ENCODE results near the gene PGBD5.

The PGBD5 gene

GRCh38 chr1:230359992-230360668 lies 66.0 kb downstream of the PGBD5 start:
- Histone ChIP-seq H3K4me3 (ENCODE audit: control insufficient read depth in 1 of 7, extremely low read depth in 1 of 7, insufficient read depth in 4 of 7, low read depth in 2 of 7, low read length in 6 of 7) (no peak overlapping the region), H3K36me3 (ENCODE audit: control insufficient read depth in 4 of 4, insufficient read depth in 4 of 4, low read length in 3 of 4) (no peaks in the 10 kb centered on the region), H3K27me3 (replicated peaks in 2 of 5; ENCODE audit: control insufficient read depth in 4 of 5, insufficient read depth in 5 of 5, low read length in 4 of 5) (peaks cover 0 to 6% (median 0%) of the 10 kb centered on the region in 5 experiments), H3K4me1 (ENCODE audit: control extremely low read depth in 1 of 4, control insufficient read depth in 4 of 4, insufficient read depth in 4 of 4, low read length in 3 of 4) (no peaks in the 10 kb centered on the region), H3K27ac (ENCODE audit: insufficient read depth in 1 of 2, low read depth in 1 of 2, low read length in 2 of 2, poor library complexity in 1 of 2, severe bottlenecking in 2 of 2) (no peak overlapping the region), H3K9me3 (ENCODE audit: control extremely low read depth in 1 of 5, control insufficient read depth in 4 of 5, insufficient read depth in 2 of 5, low read depth in 1 of 5, low read length in 4 of 5) (no peaks in the 10 kb centered on the region)
- POLR2A ChIA-PET = no interaction called here
- 74% methylated on average over 6 of the region's 7 CpGs for WGBS (ENCODE audit: insufficient coverage)
- CTCF ChIA-PET = no interaction called here
- no peak for DNase-seq

GRCh38 chr1:230356869-230357794 lies 69.0 kb downstream of the PGBD5 start:
- no peaks in the 10 kb centered on the region for H3K4me1 ChIP-seq (ENCODE audit: control extremely low read depth in 1 of 4, control insufficient read depth in 4 of 4, insufficient read depth in 4 of 4, low read length in 3 of 4)
- POLR2A ChIA-PET = no interaction called here
- no peaks in the 10 kb centered on the region for H3K36me3 ChIP-seq (ENCODE audit: control insufficient read depth in 4 of 4, insufficient read depth in 4 of 4, low read length in 3 of 4)
- H3K27ac ChIP-seq (ENCODE audit: insufficient read depth in 1 of 2, low read depth in 1 of 2, low read length in 2 of 2, poor library complexity in 1 of 2, severe bottlenecking in 2 of 2) = no peak overlapping the region
- H3K27me3 ChIP-seq (replicated peaks in 2 of 5; ENCODE audit: control insufficient read depth in 4 of 5, insufficient read depth in 5 of 5, low read length in 4 of 5) = peaks cover 0 to 3% (median 0%) of the 10 kb centered on the region in 5 experiments
- DNase-seq = no peak
- H3K9me3 ChIP-seq (ENCODE audit: control extremely low read depth in 1 of 5, control insufficient read depth in 4 of 5, insufficient read depth in 2 of 5, low read depth in 1 of 5, low read length in 4 of 5) = no peaks in the 10 kb centered on the region
- 93% methylated on average over 43 of the region's 47 CpGs for WGBS (ENCODE audit: insufficient coverage)
- CTCF ChIA-PET = no interaction called here
- no peak overlapping the region for H3K4me3 ChIP-seq (ENCODE audit: control insufficient read depth in 1 of 7, extremely low read depth in 1 of 7, insufficient read depth in 4 of 7, low read depth in 2 of 7, low read length in 6 of 7)

GRCh38 chr1:230356190-230356589 lies 69.9 kb downstream of the PGBD5 start:
- H3K9me3 ChIP-seq (ENCODE audit: control extremely low read depth in 1 of 5, control insufficient read depth in 4 of 5, insufficient read depth in 2 of 5, low read depth in 1 of 5, low read length in 4 of 5) = no peaks in the 10 kb centered on the region
- peaks cover 0 to 3% (median 0%) of the 10 kb centered on the region in 5 experiments for H3K27me3 ChIP-seq (replicated peaks in 2 of 5; ENCODE audit: control insufficient read depth in 4 of 5, insufficient read depth in 5 of 5, low read length in 4 of 5)
- no peaks in the 10 kb centered on the region for H3K36me3 ChIP-seq (ENCODE audit: control insufficient read depth in 4 of 4, insufficient read depth in 4 of 4, low read length in 3 of 4)
- H3K27ac ChIP-seq (ENCODE audit: insufficient read depth in 1 of 2, low read depth in 1 of 2, low read length in 2 of 2, poor library complexity in 1 of 2, severe bottlenecking in 2 of 2) = no peak overlapping the region
- no peak for DNase-seq
- ChIA-PET CTCF (no interaction called here), POLR2A (no interaction called here)
- WGBS (ENCODE audit: insufficient coverage) = 84% methylated on average over 4 of the region's 6 CpGs
- no peak overlapping the region for H3K4me3 ChIP-seq (ENCODE audit: control insufficient read depth in 1 of 7, extremely low read depth in 1 of 7, insufficient read depth in 4 of 7, low read depth in 2 of 7, low read length in 6 of 7)
- H3K4me1 ChIP-seq (ENCODE audit: control extremely low read depth in 1 of 4, control insufficient read depth in 4 of 4, insufficient read depth in 4 of 4, low read length in 3 of 4) = no peaks in the 10 kb centered on the region

- CTCF ChIA-PET = no interaction called here
- no peaks in the 10 kb centered on the region for H3K9me3 ChIP-seq (ENCODE audit: control extremely low read depth in 1 of 5, control insufficient read depth in 4 of 5, insufficient read depth in 2 of 5, low read depth in 1 of 5, low read length in 4 of 5)
- DNase-seq = no peak
- POLR2A ChIA-PET = no interaction called here
- H3K27ac ChIP-seq (ENCODE audit: insufficient read depth in 1 of 2, low read depth in 1 of 2, low read length in 2 of 2, poor library complexity in 1 of 2, severe bottlenecking in 2 of 2) = no peak overlapping the region
- peaks cover 0 to 3% (median 0%) of the 10 kb centered on the region in 5 experiments for H3K27me3 ChIP-seq (replicated peaks in 2 of 5; ENCODE audit: control insufficient read depth in 4 of 5, insufficient read depth in 5 of 5, low read length in 4 of 5)
- H3K4me3 ChIP-seq (ENCODE audit: control insufficient read depth in 1 of 7, extremely low read depth in 1 of 7, insufficient read depth in 4 of 7, low read depth in 2 of 7, low read length in 6 of 7) = no peak overlapping the region
- no peaks in the 10 kb centered on the region for H3K4me1 ChIP-seq (ENCODE audit: control extremely low read depth in 1 of 4, control insufficient read depth in 4 of 4, insufficient read depth in 4 of 4, low read length in 3 of 4)
- 90% methylated on average over 10 of the region's 10 CpGs for WGBS (ENCODE audit: insufficient coverage)
- H3K36me3 ChIP-seq (ENCODE audit: control insufficient read depth in 4 of 4, insufficient read depth in 4 of 4, low read length in 3 of 4) = no peaks in the 10 kb centered on the region
Measured at GRCh38 chr1:230355594-230355993, 70.5 kb downstream of the PGBD5 start.

GRCh38 chr1:230355128-230355527 lies 71.0 kb downstream of the PGBD5 start:
- no peak for DNase-seq
- POLR2A ChIA-PET = no interaction called here
- no peaks in the 10 kb centered on the region for H3K4me1 ChIP-seq (ENCODE audit: control extremely low read depth in 1 of 4, control insufficient read depth in 4 of 4, insufficient read depth in 4 of 4, low read length in 3 of 4)
- WGBS (ENCODE audit: insufficient coverage) = 100% methylated on average over 4 of the region's 4 CpGs
- peaks cover 0 to 3% (median 0%) of the 10 kb centered on the region in 5 experiments for H3K27me3 ChIP-seq (replicated peaks in 2 of 5; ENCODE audit: control insufficient read depth in 4 of 5, insufficient read depth in 5 of 5, low read length in 4 of 5)
- no peak overlapping the region for H3K27ac ChIP-seq (ENCODE audit: insufficient read depth in 1 of 2, low read depth in 1 of 2, low read length in 2 of 2, poor library complexity in 1 of 2, severe bottlenecking in 2 of 2)
- CTCF ChIA-PET = no interaction called here
- H3K4me3 ChIP-seq (ENCODE audit: control insufficient read depth in 1 of 7, extremely low read depth in 1 of 7, insufficient read depth in 4 of 7, low read depth in 2 of 7, low read length in 6 of 7) = no peak overlapping the region
- no peaks in the 10 kb centered on the region for H3K36me3 ChIP-seq (ENCODE audit: control insufficient read depth in 4 of 4, insufficient read depth in 4 of 4, low read length in 3 of 4)
- H3K9me3 ChIP-seq (ENCODE audit: control extremely low read depth in 1 of 5, control insufficient read depth in 4 of 5, insufficient read depth in 2 of 5, low read depth in 1 of 5, low read length in 4 of 5) = no peaks in the 10 kb centered on the region

GRCh38 chr1:230354005-230354404 lies 72.1 kb downstream of the PGBD5 start:
- H3K4me1 ChIP-seq (ENCODE audit: control extremely low read depth in 1 of 4, control insufficient read depth in 4 of 4, insufficient read depth in 4 of 4, low read length in 3 of 4) = no peaks in the 10 kb centered on the region
- peaks cover 0 to 3% (median 0%) of the 10 kb centered on the region in 5 experiments for H3K27me3 ChIP-seq (replicated peaks in 2 of 5; ENCODE audit: control insufficient read depth in 4 of 5, insufficient read depth in 5 of 5, low read length in 4 of 5)
- no peaks in the 10 kb centered on the region for H3K36me3 ChIP-seq (ENCODE audit: control insufficient read depth in 4 of 4, insufficient read depth in 4 of 4, low read length in 3 of 4)
- no peak overlapping the region for H3K4me3 ChIP-seq (ENCODE audit: control insufficient read depth in 1 of 7, extremely low read depth in 1 of 7, insufficient read depth in 4 of 7, low read depth in 2 of 7, low read length in 6 of 7)
- DNase-seq = no peak
- ChIA-PET POLR2A (no interaction called here), CTCF (no interaction called here)
- no peak overlapping the region for H3K27ac ChIP-seq (ENCODE audit: insufficient read depth in 1 of 2, low read depth in 1 of 2, low read length in 2 of 2, poor library complexity in 1 of 2, severe bottlenecking in 2 of 2)
- H3K9me3 ChIP-seq (ENCODE audit: control extremely low read depth in 1 of 5, control insufficient read depth in 4 of 5, insufficient read depth in 2 of 5, low read depth in 1 of 5, low read length in 4 of 5) = no peaks in the 10 kb centered on the region
- 84% methylated on average over 3 of the region's 4 CpGs for WGBS (ENCODE audit: insufficient coverage)

GRCh38 chr1:230352537-230352936 lies 73.6 kb downstream of the PGBD5 start:
- WGBS (ENCODE audit: insufficient coverage) = 100% methylated on average over 3 of the region's 6 CpGs
- POLR2A ChIA-PET = no interaction called here
- no peaks in the 10 kb centered on the region for H3K36me3 ChIP-seq (ENCODE audit: control insufficient read depth in 4 of 4, insufficient read depth in 4 of 4, low read length in 3 of 4)
- no peaks in the 10 kb centered on the region for H3K9me3 ChIP-seq (ENCODE audit: control extremely low read depth in 1 of 5, control insufficient read depth in 4 of 5, insufficient read depth in 2 of 5, low read depth in 1 of 5, low read length in 4 of 5)
- H3K4me1 ChIP-seq (ENCODE audit: control extremely low read depth in 1 of 4, control insufficient read depth in 4 of 4, insufficient read depth in 4 of 4, low read length in 3 of 4) = no peaks in the 10 kb centered on the region
- peaks cover 0 to 4% (median 0%) of the 10 kb centered on the region in 5 experiments for H3K27me3 ChIP-seq (replicated peaks in 2 of 5; ENCODE audit: control insufficient read depth in 4 of 5, insufficient read depth in 5 of 5, low read length in 4 of 5)
- no peak overlapping the region for H3K4me3 ChIP-seq (ENCODE audit: control insufficient read depth in 1 of 7, extremely low read depth in 1 of 7, insufficient read depth in 4 of 7, low read depth in 2 of 7, low read length in 6 of 7)
- H3K27ac ChIP-seq (ENCODE audit: insufficient read depth in 1 of 2, low read depth in 1 of 2, low read length in 2 of 2, poor library complexity in 1 of 2, severe bottlenecking in 2 of 2) = no peak overlapping the region
- CTCF ChIA-PET = no interaction called here
- DNase-seq = no peak
